ENCODE data around the gene SV2B.

GRCh38 chr15:91335702-91336101 lies 235.6 kb downstream of the SV2B start:
- TF ChIP-seq CTCF (conservative IDR thresholded peaks at IDR 0.05) (no peak), EZH2 (IDR thresholded peaks at IDR 0.05; ENCODE audit: low read depth) (no peak)
